IPS-20b (cell line): ENCODE data around the gene KCNC4.

Source experiments
- H3K27ac ChIP-seq: one replicate; pipeline ENCODE4 v1.5.1; 2013; ENCODE audit warnings: low read length
- H3K27me3 ChIP-seq: 2 replicates; pipeline ENCODE4 v1.6.1; 2013; ENCODE audit warnings: mild to moderate bottlenecking, low read length, inconsistent platforms; ENCODE audit not compliant: insufficient read depth
- H3K36me3 ChIP-seq: 2 replicates; pipeline ENCODE4 v1.6.1; 2013; ENCODE audit warnings: low read depth, mild to moderate bottlenecking, inconsistent platforms, low read length, moderate library complexity; ENCODE audit not compliant: insufficient read depth
- H3K4me1 ChIP-seq: 2 replicates; pipeline ENCODE4 v1.6.1; 2013; ENCODE audit warnings: mild to moderate bottlenecking, control low read depth, inconsistent platforms, low read length, moderate library complexity; ENCODE audit not compliant: insufficient read depth
- H3K4me3 ChIP-seq: 2 replicates; pipeline ENCODE4 v1.5.1; 2013; ENCODE audit warnings: mild to moderate bottlenecking, low read length, inconsistent platforms
- H3K9ac ChIP-seq: 2 replicates; pipeline ENCODE4 v1.6.1; 2013; ENCODE audit warnings: low read depth, mild to moderate bottlenecking, inconsistent platforms, low read length, moderate library complexity
- H3K9me3 ChIP-seq: 2 replicates; pipeline ENCODE4 v1.6.1; 2013; ENCODE audit warnings: mild to moderate bottlenecking, low read depth, low read length, inconsistent platforms; ENCODE audit not compliant: insufficient read depth

KCNC4 gene

GRCh38 chr1:110227774-110228173, 17.7 kb downstream of the KCNC4 start:
- H3K4me1 ChIP-seq: no peaks in the 10 kb centered on the region
- no peak overlapping the region for H3K4me3 ChIP-seq
- H3K27ac ChIP-seq: no peak overlapping the region
- H3K9me3 ChIP-seq: no peaks in the 10 kb centered on the region
- no peak overlapping the region for H3K9ac ChIP-seq
- H3K27me3 ChIP-seq: no peaks in the 10 kb centered on the region
- peaks cover 11% of the 10 kb centered on the region; the same call in 1 of the 2 replicates for H3K36me3 ChIP-seq

GRCh38 chr1:110228381-110228780, 18.3 kb downstream of the KCNC4 start:
- Histone ChIP-seq H3K27me3 (no peaks in the 10 kb centered on the region), H3K36me3 (peaks cover 10% of the 10 kb centered on the region; the same call in 1 of the 2 replicates), H3K9me3 (no peaks in the 10 kb centered on the region), H3K9ac (no peak overlapping the region), H3K27ac (no peak overlapping the region), H3K4me1 (no peaks in the 10 kb centered on the region), H3K4me3 (no peak overlapping the region)

GRCh38 chr1:110228869-110229268, 18.8 kb downstream of the KCNC4 start:
- H3K9me3 ChIP-seq: no peaks in the 10 kb centered on the region
- H3K36me3 ChIP-seq: peaks cover 5% of the 10 kb centered on the region; the same call in 1 of the 2 replicates
- no peak overlapping the region for H3K9ac ChIP-seq
- H3K27me3 ChIP-seq: no peaks in the 10 kb centered on the region
- H3K4me3 ChIP-seq: no peak overlapping the region
- H3K27ac ChIP-seq: no peak overlapping the region
- H3K4me1 ChIP-seq: peaks cover 1% of the 10 kb centered on the region; the same call in 1 of the 2 replicates

- Histone ChIP-seq H3K9me3 (no peaks in the 10 kb centered on the region), H3K9ac (no peak overlapping the region), H3K27ac (no peak overlapping the region), H3K4me3 (no peak overlapping the region), H3K36me3 (no peaks in the 10 kb centered on the region; the same call in 1 of the 2 replicates), H3K4me1 (peaks cover 3% of the 10 kb centered on the region; the same call in 1 of the 2 replicates), H3K27me3 (no peaks in the 10 kb centered on the region)
Observed at GRCh38 chr1:110229348-110230001, 19.4 kb downstream of the KCNC4 start.

DNA sequence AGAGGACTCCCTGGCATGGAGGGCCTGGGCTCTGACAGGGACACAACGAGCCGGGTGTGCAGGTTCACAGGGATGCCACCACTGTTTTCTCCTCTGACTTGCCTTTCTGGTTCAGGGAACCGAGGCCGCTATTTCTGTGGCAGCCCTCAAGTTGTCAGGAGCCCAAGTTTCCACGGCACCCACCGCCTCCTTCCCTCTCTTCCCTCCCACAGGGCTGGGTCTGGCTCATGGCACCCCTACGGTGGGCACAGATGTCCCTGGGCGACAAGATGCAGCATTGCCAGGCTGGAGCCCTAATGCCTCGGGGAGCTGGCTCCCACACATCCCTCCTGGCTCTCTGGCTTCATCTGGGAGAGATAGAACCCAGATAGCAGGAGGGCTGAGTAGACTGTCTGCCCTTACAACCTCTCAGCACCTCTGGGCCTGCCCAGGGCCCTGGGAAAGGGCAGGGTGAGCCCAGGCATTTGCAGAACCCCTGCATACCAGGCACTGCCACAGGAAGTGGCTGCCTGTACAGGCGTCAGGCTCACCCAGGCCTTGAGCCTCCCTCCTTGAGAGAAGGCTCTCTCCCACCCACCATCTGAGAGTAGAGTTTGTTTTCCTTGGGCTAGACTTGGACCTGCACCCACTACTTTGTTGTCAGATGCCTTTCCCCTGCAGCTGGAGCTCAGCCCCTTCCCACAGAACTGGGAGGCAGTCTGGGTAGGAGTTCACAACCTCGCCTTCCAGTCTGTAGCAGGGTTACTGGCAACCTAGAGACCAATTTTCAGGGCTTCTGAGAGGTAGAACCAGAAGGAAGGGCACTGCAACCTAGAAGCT, 20.5 kb downstream of the KCNC4 start:
- no peaks in the 10 kb centered on the region; the same call in 1 of the 2 replicates for H3K36me3 ChIP-seq
- no peak overlapping the region for H3K9ac ChIP-seq
- H3K27ac ChIP-seq: no peak overlapping the region

DNA sequence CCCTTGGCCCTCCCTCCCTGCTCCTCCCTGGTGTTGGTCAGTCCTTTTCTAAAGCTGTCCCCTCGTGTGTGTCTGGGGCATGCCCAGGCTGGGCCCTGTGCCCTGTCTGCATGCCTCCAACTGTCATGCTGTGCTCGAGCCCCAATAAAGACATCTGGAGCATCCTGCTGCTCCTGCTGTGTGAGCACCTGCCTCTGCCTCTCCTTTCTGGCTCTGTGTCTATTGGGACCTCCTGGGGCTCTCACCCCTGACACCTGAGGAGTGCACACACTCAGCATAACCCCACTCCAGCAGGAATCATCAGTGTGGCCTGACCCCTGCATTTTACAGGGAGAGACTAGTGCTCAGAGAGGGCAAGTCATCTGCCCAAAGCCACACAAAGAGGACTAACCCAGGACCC, 23.7 kb downstream of the KCNC4 start:
- H3K9me3 ChIP-seq: no peaks in the 10 kb centered on the region
- H3K4me1 ChIP-seq: peaks cover 3% of the 10 kb centered on the region; the same call in 1 of the 2 replicates
- H3K4me3 ChIP-seq: no peak overlapping the region
- H3K36me3 ChIP-seq: no peaks in the 10 kb centered on the region; the same call in 1 of the 2 replicates
- H3K27ac ChIP-seq: no peak overlapping the region
- no peak overlapping the region for H3K9ac ChIP-seq
- no peaks in the 10 kb centered on the region for H3K27me3 ChIP-seq

More for the DNA sequence above, 20.5 kb downstream of the KCNC4 start:
- no peaks in the 10 kb centered on the region for H3K27me3 ChIP-seq
- no peaks in the 10 kb centered on the region for H3K9me3 ChIP-seq
- peaks cover 3% of the 10 kb centered on the region; the same call in 1 of the 2 replicates for H3K4me1 ChIP-seq
- H3K4me3 ChIP-seq: no peak overlapping the region

- Histone ChIP-seq H3K27me3 (no peaks in the 10 kb centered on the region), H3K27ac (no peak overlapping the region), H3K9me3 (no peaks in the 10 kb centered on the region), H3K4me3 (no peak overlapping the region), H3K4me1 (peaks cover 3% of the 10 kb centered on the region; the same call in 1 of the 2 replicates), H3K9ac (no peak overlapping the region), H3K36me3 (no peaks in the 10 kb centered on the region; the same call in 1 of the 2 replicates)
Observed at GRCh38 chr1:110234691-110235090, 24.6 kb downstream of the KCNC4 start.

GRCh38 chr1:110235181-110235833, 25.2 kb downstream of the KCNC4 start:
- Histone ChIP-seq H3K4me3 (no peak overlapping the region), H3K4me1 (peaks cover 3% of the 10 kb centered on the region; the same call in 1 of the 2 replicates), H3K9me3 (no peaks in the 10 kb centered on the region), H3K27me3 (no peaks in the 10 kb centered on the region), H3K27ac (no peak overlapping the region), H3K9ac (no peak overlapping the region), H3K36me3 (no peaks in the 10 kb centered on the region; the same call in 1 of the 2 replicates)

DNA sequence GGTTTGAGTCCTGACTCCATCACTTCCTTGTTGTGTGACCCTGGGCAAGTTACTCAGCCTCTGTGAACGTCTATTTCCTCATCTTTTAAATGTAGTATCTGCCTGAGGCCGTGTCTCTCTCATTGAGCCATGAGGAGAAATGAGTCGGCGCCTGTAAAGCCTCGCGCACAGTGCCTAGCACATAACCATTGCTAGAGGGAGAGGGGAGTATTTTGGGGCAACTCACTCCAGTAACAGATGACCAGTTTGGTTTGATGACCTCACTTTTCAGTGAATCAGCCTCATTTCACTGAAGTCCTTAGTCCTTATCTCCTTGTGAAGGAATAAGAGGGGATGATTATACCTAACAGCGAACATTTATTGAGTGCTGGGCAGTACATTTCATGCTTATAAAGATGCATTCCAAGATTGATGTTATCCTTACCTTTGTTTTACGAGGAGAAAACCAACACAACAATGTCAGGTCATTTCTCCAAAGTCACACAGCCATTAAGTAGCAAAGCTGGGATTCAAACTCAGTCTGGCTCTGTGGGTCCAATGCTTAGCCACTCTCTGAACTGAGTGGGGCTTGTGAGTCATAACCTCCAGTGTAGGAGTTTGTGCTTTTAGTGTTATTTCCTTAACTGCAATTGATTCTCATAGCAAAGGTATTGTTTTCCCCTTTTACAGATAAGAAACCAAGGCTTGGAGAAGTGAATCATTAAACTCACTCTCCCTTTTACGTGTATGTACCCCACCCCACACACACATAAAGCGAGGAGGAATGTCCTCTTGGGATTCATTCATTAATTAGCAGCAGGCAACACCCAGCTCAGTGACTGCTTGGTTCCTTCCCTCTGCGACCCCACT, 25.9 kb downstream of the KCNC4 start:
- Histone ChIP-seq H3K4me1 (peaks cover 3% of the 10 kb centered on the region; the same call in 1 of the 2 replicates), H3K4me3 (no peak overlapping the region), H3K9me3 (no peaks in the 10 kb centered on the region), H3K36me3 (no peaks in the 10 kb centered on the region; the same call in 1 of the 2 replicates), H3K9ac (no peak overlapping the region), H3K27ac (no peak overlapping the region), H3K27me3 (no peaks in the 10 kb centered on the region)

- Histone ChIP-seq H3K27ac (no peak overlapping the region), H3K4me1 (peaks cover 15% of the 10 kb centered on the region; the same call in 1 of the 2 replicates), H3K27me3 (peaks cover 2% of the 10 kb centered on the region), H3K36me3 (no peaks in the 10 kb centered on the region), H3K4me3 (no peak overlapping the region), H3K9ac (no peak overlapping the region), H3K9me3 (no peaks in the 10 kb centered on the region)
Observed at GRCh38 chr1:110237386-110238152, 27.5 kb downstream of the KCNC4 start.
